H9 (cell line): ENCODE results near the gene FBXO34. TPM values are rescaled to one million over a fixed set of nuclear protein-coding genes. Genes with fewer than 3 reads are reported as not detected.

Experiments used
- DNase-seq: peaks from one replicate; pipeline ENCODE4 v3.0.0-alpha.2; 2017
- H2AFZ ChIP-seq: one replicate; pipeline ENCODE4 v1.6.1; 2013; ENCODE audit warnings: mild to moderate bottlenecking, low read length, control low read depth, moderate library complexity
- H2AK5ac ChIP-seq: 2 replicates; pipeline ENCODE4 v1.6.1; 2013; ENCODE audit warnings: low read length, control low read depth, mixed read lengths; ENCODE audit not compliant: insufficient read length
- H2BK120ac ChIP-seq: one replicate; pipeline ENCODE4 v1.6.1; 2013; ENCODE audit warnings: low read depth, mild to moderate bottlenecking, low read length, control low read depth, inconsistent platforms; ENCODE audit not compliant: poor library complexity, severe bottlenecking
- H2BK12ac ChIP-seq: 2 replicates; pipeline ENCODE4 v1.6.1; 2013; ENCODE audit warnings: low read length, control low read depth, mixed read lengths, low read depth; ENCODE audit not compliant: insufficient read length
- H2BK15ac ChIP-seq: 2 replicates; pipeline ENCODE4 v1.6.1; 2013; ENCODE audit warnings: low read depth, low read length, control low read depth
- H2BK20ac ChIP-seq: one replicate; pipeline ENCODE4 v1.6.1; 2013; ENCODE audit warnings: low read depth, mild to moderate bottlenecking, low read length, control low read depth, inconsistent platforms; ENCODE audit not compliant: poor library complexity, severe bottlenecking
- H2BK5ac ChIP-seq: 2 replicates; pipeline ENCODE4 v1.6.1; 2013; ENCODE audit warnings: low read length, control low read depth, mixed read lengths; ENCODE audit not compliant: insufficient read length
- H3K14ac ChIP-seq: 2 replicates; pipeline ENCODE4 v1.6.1; 2013; ENCODE audit warnings: low read length, control low read depth; ENCODE audit not compliant: insufficient read depth
- H3K18ac ChIP-seq: 2 replicates; pipeline ENCODE4 v1.6.1; 2013; ENCODE audit warnings: low read depth, mild to moderate bottlenecking, mixed read lengths, low read length, control low read depth; ENCODE audit not compliant: insufficient read length
- H3K23ac ChIP-seq: 2 replicates; pipeline ENCODE4 v1.6.1; 2013; ENCODE audit warnings: low read length, control low read depth, mixed read lengths, low read depth; ENCODE audit not compliant: insufficient read length
- H3K23me2 ChIP-seq: 2 replicates; pipeline ENCODE4 v1.6.1; 2013; ENCODE audit warnings: low read depth, mild to moderate bottlenecking, mixed read lengths, low read length, control low read depth; ENCODE audit not compliant: insufficient read length, poor library complexity, severe bottlenecking
- H3K27ac ChIP-seq: 2 replicates; pipeline ENCODE4 v1.5.1; 2013; ENCODE audit warnings: low read length, control low read depth, mixed read lengths, low read depth; ENCODE audit not compliant: insufficient read length
- H3K27me3 ChIP-seq: 2 replicates; pipeline ENCODE4 v1.6.1; 2013; ENCODE audit warnings: low read length, control low read depth, inconsistent platforms; ENCODE audit not compliant: insufficient read depth
- H3K4ac ChIP-seq: 2 replicates; pipeline ENCODE4 v1.6.1; 2013; ENCODE audit warnings: low read depth, mild to moderate bottlenecking, control low read depth, inconsistent platforms, low read length, moderate library complexity
- H3K4me1 ChIP-seq: 2 replicates; pipeline ENCODE4 v1.6.1; 2013; ENCODE audit warnings: low read length, control low read depth, inconsistent platforms; ENCODE audit not compliant: insufficient read depth
- H3K4me2 ChIP-seq: 2 replicates; pipeline ENCODE4 v1.6.1; 2013; ENCODE audit warnings: low read length, control low read depth, mixed read lengths; ENCODE audit not compliant: insufficient read length, insufficient read depth
- H3K56ac ChIP-seq: 2 replicates; pipeline ENCODE4 v1.6.1; 2013; ENCODE audit warnings: low read depth, mild to moderate bottlenecking, mixed read lengths, low read length, control low read depth; ENCODE audit not compliant: insufficient read length
- H3K79me1 ChIP-seq: 2 replicates; pipeline ENCODE4 v1.6.1; 2013; ENCODE audit warnings: low read depth, mild to moderate bottlenecking, moderate library complexity, low read length, control low read depth, inconsistent platforms; ENCODE audit not compliant: insufficient read depth, poor library complexity, severe bottlenecking
- H3K79me2 ChIP-seq: 2 replicates; pipeline ENCODE4 v1.6.1; 2013; ENCODE audit warnings: low read length, control low read depth, inconsistent platforms; ENCODE audit not compliant: insufficient read depth
- H3K9ac ChIP-seq: 2 replicates; pipeline ENCODE4 v1.6.1; 2013; ENCODE audit warnings: low read length, control low read depth, mixed read lengths; ENCODE audit not compliant: insufficient read length; ENCODE audit errors: extremely low read depth
- H3K9me3 ChIP-seq: one replicate; pipeline ENCODE4 v1.6.1; 2013; ENCODE audit warnings: low read depth, low read length, inconsistent platforms; ENCODE audit not compliant: control insufficient read depth
- H3T11ph ChIP-seq: one replicate; pipeline ENCODE4 v1.6.1; 2013; ENCODE audit warnings: mild to moderate bottlenecking, low read length, control low read depth, inconsistent platforms
- H4K20me1 ChIP-seq: one replicate; pipeline ENCODE4 v1.6.1; 2013; ENCODE audit not compliant: control insufficient read depth, insufficient read length, insufficient read depth
- H4K5ac ChIP-seq: 2 replicates; pipeline ENCODE4 v1.6.1; 2013; ENCODE audit warnings: low read depth, mild to moderate bottlenecking, mixed read lengths, low read length, control low read depth; ENCODE audit not compliant: insufficient read length
- H4K8ac ChIP-seq: replicated peaks from 2 replicates; pipeline ENCODE4 v1.6.1; 2013; ENCODE audit warnings: low read length, control low read depth, mixed read lengths, low read depth; ENCODE audit not compliant: insufficient read length
- H4K91ac ChIP-seq: 2 replicates; pipeline ENCODE4 v1.6.1; 2013; ENCODE audit warnings: low read depth, mild to moderate bottlenecking, moderate library complexity, mixed read lengths, low read length, control low read depth; ENCODE audit not compliant: insufficient read length
- H3K27ac Mint-ChIP-seq, 3 experiments: 2 replicates in 2 of 3; 3 replicates in 1 of 3; pipeline ENCODE4 v1.8.0; 2020 to 2021; ENCODE audit warnings: mixed read lengths in 3 of 3, mild to moderate bottlenecking in 1 of 3, moderate library complexity in 1 of 3
- H3K27me3 Mint-ChIP-seq: 2 replicates; pipeline ENCODE4 v1.8.0; 2021; ENCODE audit warnings: low read depth, mild to moderate bottlenecking, moderate library complexity, mixed read lengths
- H3K36me3 Mint-ChIP-seq, 3 experiments: 2 replicates in 2 of 3; 3 replicates in 1 of 3; pipeline ENCODE4 v1.8.0; 2020 to 2021; ENCODE audit warnings: low read depth in 3 of 3, mixed read lengths in 3 of 3; ENCODE audit not compliant: insufficient read depth in 1 of 3
- H3K4me1 Mint-ChIP-seq, 2 experiments: 2 replicates each; pipeline ENCODE4 v1.8.0; 2020; ENCODE audit warnings: mixed read lengths in 2 of 2
- H3K4me3 Mint-ChIP-seq, 2 experiments: 2 replicates in 1 of 2; 3 replicates in 1 of 2; pipeline ENCODE4 v1.8.0; 2020 to 2021; ENCODE audit warnings: mild to moderate bottlenecking in 2 of 2, mixed read lengths in 2 of 2, moderate library complexity in 1 of 2
- H3K9me3 Mint-ChIP-seq, 2 experiments: 2 replicates in 1 of 2; 3 replicates in 1 of 2; pipeline ENCODE4 v1.8.0; 2020; ENCODE audit warnings: mild to moderate bottlenecking in 2 of 2, mixed read lengths in 2 of 2, moderate library complexity in 1 of 2
- total RNA-seq: library from RNA; stranded (reverse); gene quantifications from 2 replicates; pipeline ENCODE4 v1.2.1, GENCODE V29; 2021
- TF ChIP-seq, protein P1 (sequence below): fragments of 200-600 bp; sonication (generic); conservative IDR thresholded peaks from 3 replicates; pipeline ENCODE4 v1.8.0; 2021; ENCODE audit warnings: antibody characterized with exemption, mild to moderate bottlenecking

FBXO34 gene
- total RNA-seq, 1 experiment from 2014 or later: 12.0 TPM

DNA sequence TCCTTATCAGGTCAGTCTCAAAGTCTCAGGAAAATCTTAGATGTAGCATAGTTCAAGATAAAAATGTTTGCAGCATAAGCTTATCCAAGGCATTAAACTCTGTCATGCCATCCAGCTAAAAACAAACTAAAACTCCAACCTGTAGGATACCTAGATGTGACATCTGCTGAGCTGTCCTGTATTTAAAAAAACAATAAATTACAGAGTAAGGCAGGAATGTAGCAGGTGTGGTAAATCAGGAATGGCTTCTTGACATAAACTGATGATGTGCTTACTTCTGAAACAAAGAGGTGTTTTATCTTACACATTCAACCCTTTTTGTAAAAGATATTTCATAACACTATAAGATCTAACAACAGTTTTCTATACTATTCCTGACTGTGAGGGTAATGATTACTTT lies 49.3 kb upstream of the FBXO34 start:
- H4K5ac ChIP-seq: no peak overlapping the region
- H3K4ac ChIP-seq: no peak overlapping the region
- Mint-ChIP-seq H3K9me3 (peaks cover 3 to 6% of the 10 kb centered on the region in 2 experiments; a peak in 3 of 5 replicates), H3K4me3 (no peak overlapping the region), H3K27me3 (no peaks in the 10 kb centered on the region), H3K36me3 (no peaks in the 10 kb centered on the region), H3K27ac (no peak overlapping the region), H3K4me1 (peaks cover 2 to 4% of the 10 kb centered on the region in 2 experiments; a peak in 2 of 4 replicates)
- no peak overlapping the region for H3T11ph ChIP-seq
- no peaks in the 10 kb centered on the region for H3K79me1 ChIP-seq
- no peaks in the 10 kb centered on the region for H3K4me1 ChIP-seq
- TF ChIP-seq, protein P1, sequence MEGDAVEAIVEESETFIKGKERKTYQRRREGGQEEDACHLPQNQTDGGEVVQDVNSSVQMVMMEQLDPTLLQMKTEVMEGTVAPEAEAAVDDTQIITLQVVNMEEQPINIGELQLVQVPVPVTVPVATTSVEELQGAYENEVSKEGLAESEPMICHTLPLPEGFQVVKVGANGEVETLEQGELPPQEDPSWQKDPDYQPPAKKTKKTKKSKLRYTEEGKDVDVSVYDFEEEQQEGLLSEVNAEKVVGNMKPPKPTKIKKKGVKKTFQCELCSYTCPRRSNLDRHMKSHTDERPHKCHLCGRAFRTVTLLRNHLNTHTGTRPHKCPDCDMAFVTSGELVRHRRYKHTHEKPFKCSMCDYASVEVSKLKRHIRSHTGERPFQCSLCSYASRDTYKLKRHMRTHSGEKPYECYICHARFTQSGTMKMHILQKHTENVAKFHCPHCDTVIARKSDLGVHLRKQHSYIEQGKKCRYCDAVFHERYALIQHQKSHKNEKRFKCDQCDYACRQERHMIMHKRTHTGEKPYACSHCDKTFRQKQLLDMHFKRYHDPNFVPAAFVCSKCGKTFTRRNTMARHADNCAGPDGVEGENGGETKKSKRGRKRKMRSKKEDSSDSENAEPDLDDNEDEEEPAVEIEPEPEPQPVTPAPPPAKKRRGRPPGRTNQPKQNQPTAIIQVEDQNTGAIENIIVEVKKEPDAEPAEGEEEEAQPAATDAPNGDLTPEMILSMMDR: no peak
- H3K4me2 ChIP-seq: no peak overlapping the region
- H3K27me3 ChIP-seq: no peaks in the 10 kb centered on the region
- H2BK5ac ChIP-seq: no peak overlapping the region
- no peak overlapping the region for H2AFZ ChIP-seq
- H3K79me2 ChIP-seq: no peaks in the 10 kb centered on the region
- H3K27ac ChIP-seq: no peak overlapping the region
- H4K91ac ChIP-seq: no peak overlapping the region
- H3K23me2 ChIP-seq: no peaks in the 10 kb centered on the region
- H2BK120ac ChIP-seq: no peak overlapping the region
- H2AK5ac ChIP-seq: no peak overlapping the region
- no peak overlapping the region for H3K9ac ChIP-seq
- H3K9me3 ChIP-seq: no peaks in the 10 kb centered on the region
- DNase-seq: no peak
- no peak overlapping the region for H2BK15ac ChIP-seq
- H3K56ac ChIP-seq: no peak overlapping the region
- no peak overlapping the region for H3K18ac ChIP-seq
- H2BK20ac ChIP-seq: no peak overlapping the region
- no peaks in the 10 kb centered on the region for H4K20me1 ChIP-seq
- no peak overlapping the region for H3K23ac ChIP-seq
- no peak overlapping the region for H3K14ac ChIP-seq
- no peak overlapping the region for H2BK12ac ChIP-seq
- H4K8ac ChIP-seq: no peak overlapping the region
